Hypothalamus (tissue), 51 donors: ENCODE data around the gene CFAP299.

Experiments used
- DNase-seq, 51 donors: peaks; one replicate each; lab custom pipeline; 2025; lab: John Stamatoyannopoulos, UW

The CFAP299 gene

GRCh38 chr4:80999943-81000342 is 664.4 kb downstream of the CFAP299 start:
- no peak for DNase-seq

GRCh38 chr4:81003597-81004111 is 668.1 kb downstream of the CFAP299 start:
- DNase-seq, result no peak

GRCh38 chr4:81007417-81007816 is 671.9 kb downstream of the CFAP299 start:
- DNase-seq, result no peak
